Small intestine (tissue), 7 donors: ENCODE measurements around the gene DCDC2. TPM values are rescaled to one million over a fixed set of nuclear protein-coding genes. Genes with fewer than 3 reads are reported as not detected.
"Not testable (repeated sequence)": the region's sequence is repeated elsewhere in the genome, so short reads cannot be mapped to it uniquely, and the experiment has no call there.

Experiments used
- DNase-seq, 2 donors: peaks; one replicate each; pipeline versions ENCODE4 v3.0.0 to v3.0.0-alpha.2; 2013
- FAIRE-seq: peaks from 2 replicates; lab custom pipeline; 2012; peaks lifted over from hg19 to GRCh38; lab: Jason Lieb, UNC
- H3K27ac ChIP-seq, 3 donors: one replicate each; pipeline ENCODE4 v1.5.1; 2013; ENCODE audit warnings: low read length in 2 of 3, mild to moderate bottlenecking in 2 of 3, control low read depth in 1 of 3, inconsistent platforms in 1 of 3, low read depth in 1 of 3, moderate library complexity in 1 of 3
- H3K27me3 ChIP-seq, 3 donors: one replicate each; pipeline ENCODE4 v1.6.1; 2013; ENCODE audit warnings: low read length in 3 of 3, inconsistent platforms in 1 of 3; ENCODE audit not compliant: control insufficient read depth in 3 of 3, insufficient read depth in 3 of 3
- H3K36me3 ChIP-seq, 3 donors: one replicate each; pipeline ENCODE4 v1.6.1; 2013; ENCODE audit warnings: low read length in 3 of 3, inconsistent platforms in 1 of 3, low read depth in 1 of 3, mild to moderate bottlenecking in 1 of 3, moderate library complexity in 1 of 3; ENCODE audit not compliant: control insufficient read depth in 3 of 3, insufficient read depth in 2 of 3
- H3K4me1 ChIP-seq, 3 donors: one replicate each; pipeline ENCODE4 v1.6.1; 2013; ENCODE audit warnings: low read length in 2 of 3, inconsistent platforms in 1 of 3, low read depth in 1 of 3, mild to moderate bottlenecking in 1 of 3, moderate library complexity in 1 of 3; ENCODE audit not compliant: control insufficient read depth in 3 of 3, insufficient read depth in 2 of 3
- H3K4me3 ChIP-seq, 3 donors: one replicate each; pipeline ENCODE4 v1.5.1; 2013; ENCODE audit warnings: low read length in 3 of 3, control low read depth in 1 of 3, inconsistent platforms in 1 of 3, low read depth in 1 of 3, mild to moderate bottlenecking in 1 of 3, moderate library complexity in 1 of 3
- H3K9me3 ChIP-seq, 2 donors: one replicate each; pipeline ENCODE4 v1.6.1; 2013; ENCODE audit warnings: low read depth in 1 of 2, low read length in 1 of 2; ENCODE audit not compliant: control insufficient read depth in 2 of 2, insufficient read depth in 1 of 2
- WGBS, 3 donors: extraction: QIAGEN DNeasy Blood & Tissue Kit; methylation state at CpG; one replicate each; pipeline ENCODE4 v1.1.7; 2013; 5-methylcytosine and 5-hydroxymethylcytosine counted together
- polyA plus RNA-seq, 4 donors: library from polyadenylated mRNA; stranded (reverse) in 3 of 4; unstranded in 1 of 4; fragments of 200-250 nt in 3 of 4; fragments of 120-200 nt in 1 of 4; gene quantifications; one replicate each; pipeline versions ENCODE4 v1.2.1 to v1.2.3, GENCODE V29; 2013
- donor health status: healthy with polysubstance abuse.
- donor health status: control.
- donor health status: control.
- donor health status: Bipolar disorder and iron deficiency.
- donor health status: healthy.

Gene DCDC2
- polyA plus RNA-seq, 4 donors, result 0.49 to 6.9 TPM; not detected in 2

GRCh38 chr6:24384369-24385130, 26.7 kb upstream of the DCDC2 start:
- H3K27ac ChIP-seq, H3K27me3 ChIP-seq, DNase-seq, FAIRE-seq, H3K36me3 ChIP-seq, H3K9me3 ChIP-seq, H3K4me3 ChIP-seq: not testable (repeated sequence)
- H3K4me1 ChIP-seq, result peaks cover 0 to 13% (median 0%) of the 10 kb centered on the region in 3 donors
- 86 to 91% (median 87%) methylated on average over 5 of the region's 5 CpGs for WGBS, 3 donors

GRCh38 chr6:24382891-24383494, 25.1 kb upstream of the DCDC2 start:
- 70 to 79% (median 77%) methylated on average over 9 of the region's 9 CpGs for WGBS, 3 donors
- H3K27ac ChIP-seq, result peak overlapping the region in 1 of 3 donors; percentile 80

GRCh38 chr6:24382220-24382540, 24.3 kb upstream of the DCDC2 start:
- Histone ChIP-seq H3K27me3 (peaks cover 0 to 3% (median 0%) of the 10 kb centered on the region in 3 donors), H3K9me3 (no peaks in the 10 kb centered on the region), H3K4me3 (peak overlapping the region in 1 of 3 donors; percentile 12), H3K4me1 (peaks cover 0 to 13% (median 0%) of the 10 kb centered on the region in 3 donors), H3K27ac (peak overlapping the region in 1 of 3 donors; percentile 80), H3K36me3 (no peaks in the 10 kb centered on the region)
- FAIRE-seq (no peak), DNase-seq (peak in 1 of 2 donors; percentile 26)
- 86 to 88% (median 87%) methylated on average over 1 of the region's 1 CpG for WGBS, 3 donors

More at GRCh38 chr6:24382891-24383494, 25.1 kb upstream of the DCDC2 start:
- peaks cover 0 to 13% (median 0%) of the 10 kb centered on the region in 3 donors for H3K4me1 ChIP-seq
- peak in 1 of 2 donors; percentile 66 for DNase-seq
- not testable (repeated sequence) for FAIRE-seq, H3K27me3 ChIP-seq, H3K9me3 ChIP-seq, H3K36me3 ChIP-seq
- H3K4me3 ChIP-seq, result peak overlapping the region in 1 of 3 donors; percentile 12

GRCh38 chr6:24381476-24382219, 23.8 kb upstream of the DCDC2 start:
- Histone ChIP-seq H3K27me3 (peaks cover 0 to 3% (median 0%) of the 10 kb centered on the region in 3 donors), H3K4me1 (peaks cover 0 to 13% (median 0%) of the 10 kb centered on the region in 3 donors), H3K36me3 (no peaks in the 10 kb centered on the region), H3K4me3 (peak overlapping the region in 1 of 3 donors; percentile 4), H3K9me3 (no peaks in the 10 kb centered on the region), H3K27ac (peak overlapping the region in 1 of 3 donors; percentile 80)
- FAIRE-seq (no peak), DNase-seq (no peak)
- WGBS, 3 donors, result 93 to 95% (median 95%) methylated on average over 4 of the region's 4 CpGs

GRCh38 chr6:24378473-24379097, 20.7 kb upstream of the DCDC2 start:
- H3K4me3 ChIP-seq, result no peak overlapping the region
- no peak overlapping the region for H3K27ac ChIP-seq
- peaks cover 0 to 3% (median 0%) of the 10 kb centered on the region in 3 donors for H3K27me3 ChIP-seq
- H3K36me3 ChIP-seq, result peaks cover 0 to 2% (median 0%) of the 10 kb centered on the region in 3 donors
- no peak for FAIRE-seq
- no peak for DNase-seq
- H3K9me3 ChIP-seq, result no peaks in the 10 kb centered on the region
- peaks cover 0 to 2% (median 0%) of the 10 kb centered on the region in 3 donors for H3K4me1 ChIP-seq
- 57 to 80% (median 65%) methylated on average over 1 of the region's 1 CpG for WGBS, 3 donors

- no peak for DNase-seq
- no peak for FAIRE-seq
- no peak overlapping the region for H3K4me3 ChIP-seq
- no peaks in the 10 kb centered on the region for H3K9me3 ChIP-seq
- no peak overlapping the region for H3K27ac ChIP-seq
- H3K4me1 ChIP-seq, result no peaks in the 10 kb centered on the region
- H3K27me3 ChIP-seq, result peaks cover 0 to 3% (median 0%) of the 10 kb centered on the region in 3 donors
- peaks cover 0 to 2% (median 0%) of the 10 kb centered on the region in 3 donors for H3K36me3 ChIP-seq
- WGBS, 3 donors, result 59 to 80% (median 70%) methylated on average over 4 of the region's 4 CpGs
These were observed 19.0 kb upstream of the DCDC2 start for GRCh38 chr6:24376871-24377270.

- Histone ChIP-seq H3K36me3 (peaks cover 0 to 2% (median 0%) of the 10 kb centered on the region in 3 donors), H3K27ac (no peak overlapping the region), H3K27me3 (peaks cover 0 to 3% (median 0%) of the 10 kb centered on the region in 3 donors), H3K4me3 (no peak overlapping the region), H3K9me3 (no peaks in the 10 kb centered on the region), H3K4me1 (no peaks in the 10 kb centered on the region)
- DNase-seq, result no peak
- FAIRE-seq, result no peak
- WGBS, 3 donors, result 89 to 97% (median 93%) methylated on average over 6 of the region's 6 CpGs
These were observed 16.8 kb upstream of the DCDC2 start for GRCh38 chr6:24374612-24375011.
